Stimulated activated naive CD8-positive, alpha-beta T cell treated with anti-CD3 and anti-CD28 coated beads, Interleukin-15, Interleukin-2, amounts not matched to agents 100 ng/mL and 50 ng/mL, for 24 hours (primary cell): ENCODE data around the gene ITSN1.

Experiments
- H3K27ac Mint-ChIP-seq: one replicate; pipeline ENCODE4 v1.8.0; 2021; ENCODE audit warnings: mild to moderate bottlenecking, mixed read lengths
- H3K27me3 Mint-ChIP-seq: one replicate; pipeline ENCODE4 v1.8.0; 2021; ENCODE audit warnings: mixed read lengths
- H3K36me3 Mint-ChIP-seq: one replicate; pipeline ENCODE4 v1.8.0; 2021; ENCODE audit warnings: low read depth, mixed read lengths
- H3K4me1 Mint-ChIP-seq: one replicate; pipeline ENCODE4 v1.8.0; 2021; ENCODE audit warnings: low read depth, mixed read lengths
- H3K4me3 Mint-ChIP-seq: one replicate; pipeline ENCODE4 v1.8.0; 2021; ENCODE audit warnings: mild to moderate bottlenecking, mixed read lengths
- H3K9me3 Mint-ChIP-seq: one replicate; pipeline ENCODE4 v1.8.0; 2021; ENCODE audit warnings: mixed read lengths

The ITSN1 gene

DNA sequence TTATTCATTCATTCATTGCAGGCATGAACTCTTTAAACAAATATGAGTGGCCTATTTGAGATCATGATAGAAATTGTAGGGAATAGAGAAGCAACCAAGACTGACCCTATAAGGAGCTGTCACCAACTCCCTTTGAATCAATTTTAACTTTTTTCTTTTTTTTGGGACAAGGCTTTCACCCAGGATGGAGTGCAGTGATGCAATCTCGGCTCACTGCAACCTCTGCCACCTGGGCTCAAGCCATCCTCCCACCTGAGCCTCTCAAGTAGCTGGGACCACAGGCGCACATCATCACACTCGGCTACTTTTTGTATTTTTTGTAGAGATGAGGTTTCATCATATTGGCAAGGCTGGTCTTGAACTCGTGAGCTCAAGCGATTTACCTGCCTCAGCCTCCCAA, 290.4 kb downstream of the ITSN1 start:
- peak overlapping the region; percentile 91 for H3K4me3 Mint-ChIP-seq
- no peaks in the 10 kb centered on the region for H3K27me3 Mint-ChIP-seq
- peak overlapping the region; percentile 97 for H3K27ac Mint-ChIP-seq
- H3K36me3 Mint-ChIP-seq, result peaks cover 3% of the 10 kb centered on the region
- H3K9me3 Mint-ChIP-seq, result no peaks in the 10 kb centered on the region
- peaks cover 62% of the 10 kb centered on the region for H3K4me1 Mint-ChIP-seq

DNA sequence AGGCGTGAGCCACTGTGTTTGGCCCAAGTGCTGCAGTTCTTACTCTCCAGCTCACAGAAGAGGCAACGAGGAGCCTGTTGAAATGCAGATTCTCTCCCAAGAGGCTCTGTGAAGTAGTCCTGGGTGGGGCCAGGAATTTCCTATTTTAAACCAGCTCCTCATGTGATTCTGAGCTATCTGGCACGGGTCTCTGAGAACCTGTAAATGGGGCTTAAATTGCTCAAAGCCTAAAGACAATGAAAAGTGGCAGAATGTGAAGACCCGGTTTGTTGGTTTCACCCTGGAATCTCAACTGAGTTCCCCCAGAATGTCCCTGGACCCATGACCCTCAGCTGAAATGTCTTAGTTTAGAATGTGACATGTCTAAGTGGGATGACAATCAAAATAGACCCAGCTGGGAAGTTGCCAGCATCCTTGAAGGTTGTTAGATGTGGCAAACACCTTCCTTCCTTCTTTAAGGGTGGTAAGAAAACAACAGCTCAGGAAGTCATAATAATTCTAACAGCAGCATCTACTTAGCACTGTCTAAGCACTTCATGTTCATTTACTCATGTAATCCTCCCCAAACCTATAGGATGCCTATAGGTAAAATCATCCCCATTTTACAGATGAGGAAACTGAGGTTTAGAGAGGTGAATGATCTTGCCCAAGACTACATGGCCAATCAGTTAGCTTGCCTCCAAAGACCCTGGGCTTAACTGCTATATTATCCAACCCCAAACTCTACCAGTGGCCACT, 294.2 kb downstream of the ITSN1 start:
- H3K9me3 Mint-ChIP-seq, result no peaks in the 10 kb centered on the region
- peak overlapping the region; percentile 48 for H3K4me3 Mint-ChIP-seq
- H3K36me3 Mint-ChIP-seq, result peaks cover 19% of the 10 kb centered on the region
- H3K27ac Mint-ChIP-seq, result peak overlapping the region; percentile 97
- no peaks in the 10 kb centered on the region for H3K27me3 Mint-ChIP-seq
- peaks cover 92% of the 10 kb centered on the region for H3K4me1 Mint-ChIP-seq

DNA sequence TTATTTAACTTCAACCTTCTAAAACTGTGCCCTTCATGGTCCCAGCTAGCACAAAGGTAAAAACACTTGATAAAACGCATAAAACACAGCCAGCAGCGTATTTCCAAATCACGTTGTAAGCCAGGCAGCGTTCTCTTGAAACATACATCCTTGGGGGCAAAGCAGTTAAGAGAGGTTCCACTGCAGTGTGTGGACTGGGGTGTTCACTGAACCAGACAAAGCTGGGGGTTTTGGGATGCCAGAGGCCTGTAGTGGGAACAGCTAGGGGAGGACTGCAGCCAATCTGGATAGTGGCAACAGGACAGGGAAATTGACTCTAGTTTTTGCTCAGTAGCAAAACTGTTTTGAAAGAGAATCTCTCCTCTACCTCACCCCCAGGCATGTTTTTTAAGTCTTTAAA, 294.8 kb downstream of the ITSN1 start:
- H3K27me3 Mint-ChIP-seq, result no peaks in the 10 kb centered on the region
- H3K36me3 Mint-ChIP-seq, result peaks cover 19% of the 10 kb centered on the region
- H3K27ac Mint-ChIP-seq, result peak overlapping the region; percentile 97
- peaks cover 87% of the 10 kb centered on the region for H3K4me1 Mint-ChIP-seq
- no peaks in the 10 kb centered on the region for H3K9me3 Mint-ChIP-seq
- H3K4me3 Mint-ChIP-seq, result peak overlapping the region; percentile 48

DNA sequence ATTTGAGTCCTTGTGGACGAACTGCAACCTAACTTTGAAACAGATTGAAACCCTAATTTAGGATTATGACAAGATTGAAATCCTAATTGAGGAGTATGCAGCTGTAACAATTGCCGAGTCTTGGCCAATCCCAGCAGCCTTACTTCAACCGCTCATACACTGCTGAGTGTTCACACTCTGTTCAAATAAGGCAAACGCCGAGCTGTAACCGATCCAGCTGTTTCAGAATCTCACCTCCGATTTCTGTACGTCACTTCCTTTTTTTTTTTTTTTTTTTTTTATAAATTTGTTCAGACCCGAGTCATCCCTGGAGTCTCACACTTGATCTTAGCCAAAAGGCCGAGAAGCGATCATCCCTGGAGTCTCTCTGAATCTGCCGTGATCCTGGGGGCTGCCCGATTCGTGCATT, 295.6 kb downstream of the ITSN1 start:
- Mint-ChIP-seq H3K27ac (peak overlapping the region; percentile 97), H3K9me3 (no peaks in the 10 kb centered on the region), H3K27me3 (no peaks in the 10 kb centered on the region), H3K36me3 (peaks cover 19% of the 10 kb centered on the region), H3K4me3 (peak overlapping the region; percentile 35), H3K4me1 (peaks cover 83% of the 10 kb centered on the region)

DNA sequence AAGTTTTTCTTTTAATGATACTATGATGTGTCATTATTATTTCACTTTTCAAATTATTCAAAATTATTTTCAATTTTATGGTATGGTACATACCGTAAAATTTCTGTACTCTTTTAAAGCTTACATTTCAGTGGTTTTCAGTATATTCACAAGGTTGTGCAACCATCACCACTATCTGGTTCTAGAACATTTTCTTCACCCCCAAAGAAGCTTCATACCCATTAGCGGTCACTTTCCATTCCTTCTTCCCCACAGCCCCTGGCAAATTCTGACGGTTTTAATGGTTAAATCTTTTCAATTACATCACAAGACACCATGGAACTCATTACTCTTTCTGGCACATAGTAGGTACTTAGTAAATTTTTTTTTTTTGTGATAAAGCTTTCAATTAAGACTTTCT, 296.1 kb downstream of the ITSN1 start:
- Mint-ChIP-seq H3K27me3 (no peaks in the 10 kb centered on the region), H3K4me1 (peaks cover 82% of the 10 kb centered on the region), H3K27ac (peak overlapping the region; percentile 97), H3K9me3 (no peaks in the 10 kb centered on the region), H3K36me3 (peaks cover 19% of the 10 kb centered on the region), H3K4me3 (peak overlapping the region; percentile 35)

DNA sequence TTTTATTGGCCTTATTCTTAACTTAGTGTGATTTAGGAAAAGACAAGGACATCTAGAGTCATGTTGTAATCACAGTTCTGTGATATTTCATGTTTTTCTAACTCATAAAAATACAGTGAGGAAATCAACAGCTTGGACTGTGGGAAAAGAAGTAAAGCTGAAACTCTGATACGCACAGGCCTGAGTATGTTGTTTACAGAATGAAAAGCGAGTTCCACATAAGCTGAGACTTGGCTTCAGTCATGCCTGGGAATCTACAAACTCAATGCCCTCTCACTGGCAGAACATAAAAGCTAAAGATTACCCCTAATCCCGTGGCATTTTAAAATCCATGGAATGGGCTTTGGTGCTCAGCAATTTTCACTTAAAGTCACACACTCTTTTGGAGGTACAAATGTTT, 296.9 kb downstream of the ITSN1 start:
- Mint-ChIP-seq H3K27me3 (no peaks in the 10 kb centered on the region), H3K4me3 (peak overlapping the region; percentile 18), H3K9me3 (no peaks in the 10 kb centered on the region), H3K4me1 (peaks cover 79% of the 10 kb centered on the region), H3K27ac (peak overlapping the region; percentile 97), H3K36me3 (peaks cover 22% of the 10 kb centered on the region)

DNA sequence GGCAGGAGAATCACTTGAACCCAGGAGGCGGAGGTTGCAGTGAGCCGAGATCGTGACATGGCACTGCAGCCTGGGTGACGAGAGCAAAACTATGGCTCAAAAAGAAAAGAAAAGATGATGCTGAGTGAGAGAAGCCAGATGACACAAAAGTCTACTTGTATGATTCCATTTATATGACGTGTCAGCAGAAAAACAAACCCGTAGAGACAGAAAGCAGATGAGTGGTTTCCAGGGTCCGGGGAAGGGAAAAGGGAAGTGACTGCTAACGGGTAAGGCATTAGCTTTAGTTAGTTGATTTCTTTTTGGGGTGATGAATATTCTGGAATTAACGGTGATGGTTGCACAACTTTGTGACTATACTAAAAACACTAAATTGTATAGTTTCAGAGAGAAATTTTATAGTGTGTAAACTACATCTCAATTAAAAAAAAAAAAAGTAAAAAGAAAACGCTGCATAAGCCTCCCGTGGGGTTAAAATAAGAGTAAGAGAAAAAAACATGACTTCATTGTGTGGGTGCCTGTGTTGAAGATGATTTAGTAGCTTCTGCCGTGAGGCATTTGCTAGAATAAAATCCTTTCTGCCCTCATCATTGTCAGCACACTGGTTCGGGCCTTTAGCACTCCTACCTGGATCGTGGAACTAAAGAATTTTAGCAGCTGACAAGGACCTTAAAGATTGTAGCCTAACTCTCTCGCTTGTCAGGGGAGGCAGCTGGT, 298.0 kb downstream of the ITSN1 start:
- H3K27ac Mint-ChIP-seq, result peak overlapping the region; percentile 50

DNA sequence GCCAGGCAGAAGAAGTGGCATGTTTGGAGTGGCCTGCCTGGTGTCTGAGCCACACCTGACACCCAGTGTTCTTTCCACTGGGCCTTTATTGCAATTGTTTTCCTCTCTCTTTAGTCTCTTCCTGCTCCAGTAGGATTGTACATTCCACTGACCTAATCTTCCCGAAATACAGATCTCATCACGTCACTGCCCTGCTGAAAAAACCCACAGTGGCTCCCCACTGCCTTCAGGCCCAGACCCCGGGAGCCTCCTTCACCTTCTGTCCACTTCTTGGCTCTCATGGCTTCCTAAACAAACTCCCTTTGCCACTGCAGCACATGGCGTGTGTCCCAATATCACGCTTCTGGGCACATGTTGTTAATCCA, 298.6 kb downstream of the ITSN1 start:
- Mint-ChIP-seq H3K9me3 (peaks cover 8% of the 10 kb centered on the region), H3K36me3 (peaks cover 29% of the 10 kb centered on the region), H3K27me3 (no peaks in the 10 kb centered on the region), H3K4me1 (peaks cover 77% of the 10 kb centered on the region), H3K27ac (peak overlapping the region; percentile 50), H3K4me3 (no peak overlapping the region)

More for the DNA sequence above, 298.0 kb downstream of the ITSN1 start:
- Mint-ChIP-seq H3K36me3 (peaks cover 29% of the 10 kb centered on the region), H3K9me3 (peaks cover 8% of the 10 kb centered on the region), H3K4me3 (peak overlapping the region; percentile 8), H3K4me1 (peaks cover 79% of the 10 kb centered on the region), H3K27me3 (no peaks in the 10 kb centered on the region)

DNA sequence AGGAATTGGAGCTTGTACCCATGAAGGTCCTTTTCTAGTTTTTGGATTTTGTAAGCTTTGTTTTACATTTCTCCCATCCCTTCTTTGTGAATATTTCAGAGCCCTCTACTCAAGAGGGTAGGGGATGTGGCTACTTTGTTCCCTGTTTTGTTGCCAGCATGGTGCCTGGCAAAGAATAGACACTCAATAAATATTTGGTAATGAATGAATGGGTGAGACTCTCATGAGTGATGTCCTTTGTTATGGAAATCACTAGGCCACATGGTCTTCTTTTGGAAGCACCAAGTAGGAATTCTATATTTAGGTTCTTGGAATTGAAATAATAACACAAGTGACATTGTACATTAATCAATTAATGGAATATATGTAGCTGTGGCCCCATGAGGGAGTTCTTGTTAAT, 300.1 kb downstream of the ITSN1 start:
- no peaks in the 10 kb centered on the region for H3K27me3 Mint-ChIP-seq
- H3K36me3 Mint-ChIP-seq, result peaks cover 31% of the 10 kb centered on the region
- no peak overlapping the region for H3K4me3 Mint-ChIP-seq
- peaks cover 8% of the 10 kb centered on the region for H3K9me3 Mint-ChIP-seq
- H3K4me1 Mint-ChIP-seq, result peaks cover 77% of the 10 kb centered on the region
- no peak overlapping the region for H3K27ac Mint-ChIP-seq

DNA sequence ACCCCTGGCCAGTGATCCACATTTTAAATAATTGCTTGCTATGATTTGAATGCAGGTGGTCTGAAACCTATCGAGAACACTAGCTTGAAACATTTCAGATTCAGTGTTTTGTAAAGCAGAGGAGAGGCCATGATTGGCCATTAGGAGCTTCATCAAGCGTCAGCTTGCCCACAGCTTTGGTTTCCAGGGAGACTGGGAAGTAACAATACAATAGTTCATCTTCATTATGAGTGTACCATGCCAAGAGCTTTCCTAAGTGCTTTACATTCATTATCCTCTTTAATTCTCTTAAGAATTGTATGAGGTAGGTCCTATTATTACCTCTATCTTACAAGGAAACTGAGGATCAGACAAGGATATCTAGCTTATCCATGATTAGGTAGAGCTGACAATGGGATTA, 301.0 kb downstream of the ITSN1 start:
- peaks cover 8% of the 10 kb centered on the region for H3K9me3 Mint-ChIP-seq
- H3K27me3 Mint-ChIP-seq, result peaks cover 4% of the 10 kb centered on the region
- no peak overlapping the region for H3K4me3 Mint-ChIP-seq
- H3K36me3 Mint-ChIP-seq, result peaks cover 36% of the 10 kb centered on the region
- H3K27ac Mint-ChIP-seq, result peak overlapping the region; percentile 41
- peaks cover 78% of the 10 kb centered on the region for H3K4me1 Mint-ChIP-seq

DNA sequence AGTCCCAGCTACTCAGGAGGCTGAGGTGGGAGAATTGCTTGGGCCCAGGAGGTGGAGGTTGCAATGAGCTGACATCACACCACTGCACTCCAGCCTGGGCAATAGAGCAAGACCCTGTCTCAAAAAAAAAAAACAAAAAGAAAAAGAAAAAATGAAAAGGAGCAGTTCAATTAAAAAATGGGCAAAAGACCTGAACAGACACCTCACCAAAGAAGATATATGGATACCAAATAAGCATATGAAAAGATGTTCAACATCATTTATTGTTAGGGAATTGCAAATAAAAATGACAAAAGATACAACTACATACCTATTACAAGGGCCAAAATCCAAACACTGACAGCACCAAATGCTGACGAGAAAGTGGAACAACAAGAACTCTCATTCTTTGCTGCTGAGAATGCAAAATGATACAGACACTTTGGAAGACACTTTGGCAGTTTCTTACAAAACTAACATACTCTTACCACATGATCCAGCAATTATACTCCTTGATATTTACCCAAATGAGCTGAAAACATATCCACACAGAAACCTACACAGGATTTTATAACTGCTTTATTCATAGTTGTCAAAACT, 302.0 kb downstream of the ITSN1 start:
- Mint-ChIP-seq H3K4me3 (no peak overlapping the region), H3K27me3 (peaks cover 4% of the 10 kb centered on the region), H3K27ac (peak overlapping the region; percentile 67), H3K36me3 (peaks cover 27% of the 10 kb centered on the region), H3K4me1 (peaks cover 78% of the 10 kb centered on the region), H3K9me3 (peaks cover 8% of the 10 kb centered on the region)

DNA sequence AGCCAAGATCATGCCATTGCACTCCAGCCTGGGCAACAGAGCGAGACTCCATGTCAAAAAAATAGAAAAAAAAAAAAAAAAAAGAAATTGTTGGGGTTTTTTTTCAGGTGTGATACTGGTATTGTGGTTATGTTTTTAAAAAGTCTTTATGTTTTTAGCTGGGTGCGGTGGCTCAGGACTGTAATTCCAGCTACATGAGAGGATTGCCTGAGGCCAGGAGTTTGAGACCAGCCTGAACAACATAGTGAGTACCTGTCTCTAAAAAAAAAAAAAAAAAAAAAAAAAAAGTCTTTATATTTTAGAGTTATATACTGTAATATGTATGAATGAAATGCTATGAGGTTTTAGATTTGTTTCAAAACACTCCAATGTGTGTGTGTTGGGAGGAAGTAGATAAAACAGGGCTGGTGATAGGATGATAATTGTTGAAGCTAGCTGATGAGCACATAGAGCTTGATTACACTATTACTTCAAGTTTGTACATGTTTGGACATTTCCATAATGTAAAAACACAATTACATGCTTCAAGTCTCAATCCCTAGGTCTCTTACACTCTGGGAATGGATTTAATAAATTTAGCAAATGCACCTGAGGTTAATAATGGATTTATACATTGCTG, 303.5 kb downstream of the ITSN1 start:
- peaks cover 80% of the 10 kb centered on the region for H3K4me1 Mint-ChIP-seq
- peak overlapping the region; percentile 15 for H3K4me3 Mint-ChIP-seq
- peaks cover 4% of the 10 kb centered on the region for H3K27me3 Mint-ChIP-seq
- peaks cover 20% of the 10 kb centered on the region for H3K36me3 Mint-ChIP-seq
- H3K9me3 Mint-ChIP-seq, result peaks cover 8% of the 10 kb centered on the region
- peak overlapping the region; percentile 100 for H3K27ac Mint-ChIP-seq

DNA sequence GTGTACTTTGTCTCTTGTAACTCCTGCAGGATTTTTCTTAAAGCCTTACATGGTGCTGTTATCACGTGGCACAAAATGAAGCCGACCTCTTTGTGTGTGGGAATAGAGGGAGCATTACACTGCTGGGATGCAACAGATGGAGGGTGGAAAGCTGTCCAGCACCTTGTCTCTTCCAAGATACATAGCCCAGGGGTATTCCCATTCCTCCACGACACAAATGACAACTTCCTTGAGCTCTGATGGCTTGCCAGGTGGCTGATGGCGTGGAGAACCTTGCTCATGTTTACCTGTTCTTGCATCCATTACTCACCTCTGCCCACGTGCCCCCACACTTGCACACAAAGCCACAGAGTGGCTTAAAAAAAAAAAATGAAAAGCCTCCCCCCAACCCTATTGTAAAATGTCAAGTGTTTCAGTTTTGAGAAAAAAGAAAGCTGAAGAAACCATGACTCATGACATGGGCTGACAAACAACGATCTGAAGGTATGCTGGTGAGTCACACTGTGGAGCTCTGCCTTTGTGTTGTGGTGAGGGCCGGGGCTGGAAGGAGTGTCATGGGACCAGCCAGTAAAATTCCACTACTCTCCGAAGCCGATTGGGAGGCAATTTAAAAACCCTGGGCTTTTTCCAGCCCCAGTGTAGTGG, 305.3 kb downstream of the ITSN1 start:
- Mint-ChIP-seq H3K27me3 (peaks cover 4% of the 10 kb centered on the region), H3K9me3 (peaks cover 8% of the 10 kb centered on the region), H3K27ac (peak overlapping the region; percentile 100), H3K4me3 (peak overlapping the region; percentile 81), H3K4me1 (peaks cover 90% of the 10 kb centered on the region), H3K36me3 (peaks cover 20% of the 10 kb centered on the region)

DNA sequence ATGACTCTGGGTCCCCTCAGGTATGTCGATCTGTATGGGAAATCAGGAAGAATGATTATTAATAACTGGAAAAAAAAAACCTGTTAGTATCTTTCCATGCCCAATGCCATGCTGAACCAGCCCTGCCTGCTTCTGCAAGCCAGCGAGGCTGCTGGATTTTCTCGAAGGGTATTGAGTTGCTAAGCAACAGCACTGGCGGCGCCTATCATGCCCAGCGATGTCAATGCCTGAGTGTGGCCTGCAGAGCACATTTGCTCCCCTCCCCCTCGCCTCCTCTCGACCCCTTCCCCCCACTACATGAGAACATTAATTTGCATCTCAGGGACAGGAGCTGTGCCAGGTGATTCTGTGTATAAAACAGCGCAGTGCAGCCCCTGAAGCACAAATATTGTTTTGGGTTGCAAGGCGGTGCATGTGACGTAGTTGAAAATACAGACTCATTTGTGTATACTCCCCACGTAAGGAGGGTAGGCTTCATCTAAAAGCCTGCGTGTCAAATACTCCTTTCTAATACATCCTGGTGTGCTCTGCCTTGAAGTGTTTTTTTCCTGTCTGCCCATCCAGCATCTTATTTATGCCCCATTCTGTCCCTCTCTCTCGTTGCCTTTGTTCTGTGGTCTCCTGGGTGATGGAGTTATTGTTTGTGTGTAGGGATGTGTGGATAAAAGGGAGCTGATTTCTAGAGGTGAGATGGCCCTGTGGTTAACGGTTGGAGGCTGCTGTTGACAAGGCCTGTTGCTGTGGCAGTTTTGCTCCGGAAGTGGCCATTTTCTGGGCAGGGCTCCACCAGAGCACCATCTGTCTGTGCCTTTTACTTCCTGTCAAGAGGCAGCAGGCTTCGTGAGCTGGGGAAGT, 306.0 kb downstream of the ITSN1 start:
- Mint-ChIP-seq H3K27me3 (peaks cover 4% of the 10 kb centered on the region), H3K27ac (peak overlapping the region; percentile 100), H3K4me1 (peaks cover 94% of the 10 kb centered on the region), H3K4me3 (peak overlapping the region; percentile 81), H3K9me3 (peaks cover 8% of the 10 kb centered on the region), H3K36me3 (peaks cover 20% of the 10 kb centered on the region)
